CD4-positive, alpha-beta T cell (primary cell): ENCODE results near the gene BCL2. TPM values are rescaled to one million over a fixed set of nuclear protein-coding genes. Genes with fewer than 3 reads are reported as not detected.

Experiments
- ATAC-seq: fragments of 200-7000 bp; cut with Tn5 transposase; one replicate; pipeline ENCODE4 v1.10.0; 2022; ENCODE audit warnings: mild to moderate bottlenecking; ENCODE audit not compliant: poor library complexity
- CTCF ChIA-PET: fragments of 350-600 bp; sonication (Branson Sonifier 250); formaldehyde crosslinking; loops from one replicate; lab custom pipeline; 2021; ENCODE audit warnings: antibody characterized with exemption, inconsistent platforms; lab: Charles Lee
- POLR2A ChIA-PET: fragments of 350-600 bp; sonication (Branson Sonifier 250); formaldehyde crosslinking; loops from one replicate; lab custom pipeline; 2021; ENCODE audit warnings: antibody characterized with exemption, inconsistent platforms; lab: Charles Lee
- DNase-seq, 14 experiments: peaks; one replicate each; pipeline ENCODE4 v3.0.0-alpha.2; 2013 to 2020; ENCODE audit warnings: mixed read lengths in 2 of 14
- H3K27ac ChIP-seq, 2 donors: one replicate each; pipeline versions ENCODE4 v1.5.1 to v1.7.0; 2013; ENCODE audit warnings: low read length in 2 of 2, low read depth in 1 of 2, mild to moderate bottlenecking in 1 of 2
- H3K27me3 ChIP-seq, 2 experiments: 1 replicate in 1 of 2; 2 replicates in 1 of 2; pipeline versions ENCODE4 v1.6.1 to v1.7.0; 2013; ENCODE audit warnings: low read length in 2 of 2, control low read depth in 1 of 2, mild to moderate bottlenecking in 1 of 2, moderate library complexity in 1 of 2; ENCODE audit not compliant: insufficient read depth in 2 of 2, control insufficient read depth in 1 of 2
- H3K36me3 ChIP-seq: one replicate; pipeline ENCODE4 v1.6.1; 2013; ENCODE audit warnings: low read length, control low read depth; ENCODE audit not compliant: insufficient read depth
- H3K4me1 ChIP-seq: one replicate; pipeline ENCODE4 v1.6.1; 2013; ENCODE audit warnings: low read length, control low read depth; ENCODE audit not compliant: insufficient read depth
- H3K4me3 ChIP-seq: one replicate; pipeline ENCODE4 v1.5.1; 2013; ENCODE audit warnings: mild to moderate bottlenecking, low read length, moderate library complexity
- H3K9me3 ChIP-seq, 2 experiments: 1 replicate in 1 of 2; 2 replicates in 1 of 2; pipeline versions ENCODE4 v1.6.1 to v1.7.0; 2013; ENCODE audit warnings: low read length in 2 of 2, mild to moderate bottlenecking in 2 of 2, control low read depth in 1 of 2, moderate library complexity in 1 of 2; ENCODE audit not compliant: control insufficient read depth in 1 of 2, insufficient read depth in 1 of 2
- H3K27ac Mint-ChIP-seq: one replicate; pipeline ENCODE4 v1.8.0; 2020; ENCODE audit warnings: mixed read lengths
- H3K27me3 Mint-ChIP-seq: one replicate; pipeline ENCODE4 v1.8.0; 2021; ENCODE audit warnings: mixed read lengths
- H3K36me3 Mint-ChIP-seq: one replicate; pipeline ENCODE4 v1.8.0; 2021; ENCODE audit warnings: low read depth, mixed read lengths
- H3K4me1 Mint-ChIP-seq: one replicate; pipeline ENCODE4 v1.8.0; 2021; ENCODE audit warnings: low read depth, mixed read lengths
- H3K4me3 Mint-ChIP-seq: one replicate; pipeline ENCODE4 v1.8.0; 2020; ENCODE audit warnings: mild to moderate bottlenecking, mixed read lengths
- H3K9me3 Mint-ChIP-seq: one replicate; pipeline ENCODE4 v1.8.0; 2020; ENCODE audit warnings: mixed read lengths
- CTCF ChIP-seq: fragments of 200-600 bp; IDR thresholded peaks from one replicate; pipeline ENCODE4 v1.8.0; 2022; ENCODE audit warnings: antibody characterized with exemption, mild to moderate bottlenecking
- intact Hi-C, 2 experiments: fragments of 100-400 bp; cut with DNase I in 1 of 2; cut with micrococcal nuclease in 1 of 2; formaldehyde crosslinking; loops; one replicate each; pipeline versions ENCODE4 v1.15.1 to v1.9.0; 2023 to 2025; cut with DNase I, micrococcal nuclease
- total RNA-seq, 174 experiments: library from RNA in 2 of 174; stranded (reverse) in 2 of 174; gene quantifications; one replicate each; pipeline ENCODE4 v1.2.3 and lab custom pipeline; 2021 to 2026

BCL2 gene
- total RNA-seq, 2 experiments from 2014 or later: 40.1 to 40.3 TPM

GRCh38 chr18:63135101-63135500, 184.5 kb downstream of the BCL2 start:
- intact Hi-C loops: no loop called here
- H3K27me3 ChIP-seq: no peaks in the 10 kb centered on the region
- ATAC-seq (no peak), DNase-seq (no peak)
- no peak overlapping the region for H3K27ac ChIP-seq
- H3K4me1 ChIP-seq: peaks cover 49% of the 10 kb centered on the region
- Mint-ChIP-seq H3K9me3 (no peaks in the 10 kb centered on the region), H3K4me1 (peaks cover 69% of the 10 kb centered on the region), H3K27ac (peak overlapping the region; percentile 83), H3K36me3 (no peaks in the 10 kb centered on the region), H3K27me3 (no peaks in the 10 kb centered on the region), H3K4me3 (no peak overlapping the region)
- H3K4me3 ChIP-seq: no peak overlapping the region
- ChIA-PET CTCF (interaction anchor here (1.8 to 5.3 kb wide), 3 partner anchors 19 to 188 kb away, joined by 9 to 33 read pairs (median 16); partner anchors contain the start of gene BCL2), POLR2A (interaction anchor here (0.8 to 2.5 kb wide), 3 partner anchors 20 to 183 kb away, joined by 3 to 12 read pairs (median 3); no protein-coding TSS in a partner anchor)
- H3K9me3 ChIP-seq: no peaks in the 10 kb centered on the region
- no peak for TF ChIP-seq CTCF
- no peaks in the 10 kb centered on the region for H3K36me3 ChIP-seq

- DNase-seq (no peak), ATAC-seq (no peak)
- no peak overlapping the region for H3K4me3 Mint-ChIP-seq
- ChIA-PET CTCF (interaction anchor here (1.9 to 5.3 kb wide), 4 partner anchors 21 to 191 kb away, joined by 5 to 49 read pairs (median 24); partner anchors contain the start of gene BCL2), POLR2A (interaction anchor here (0.5 to 3.7 kb wide), 6 partner anchors 18 to 233 kb away, joined by 3 to 23 read pairs (median 4); no protein-coding TSS in a partner anchor)
- H3K27ac ChIP-seq: no peak overlapping the region
- H3K4me1 Mint-ChIP-seq: peaks cover 46% of the 10 kb centered on the region
- H3K27me3 Mint-ChIP-seq: no peaks in the 10 kb centered on the region
- TF ChIP-seq CTCF: no peak
- no peaks in the 10 kb centered on the region for H3K27me3 ChIP-seq
- H3K27ac Mint-ChIP-seq: peak overlapping the region; percentile 28
- peaks cover 31% of the 10 kb centered on the region for H3K4me1 ChIP-seq
- intact Hi-C loops: no loop called here
- no peak overlapping the region for H3K4me3 ChIP-seq
- peaks cover 2% of the 10 kb centered on the region for H3K36me3 Mint-ChIP-seq
- H3K9me3 Mint-ChIP-seq: no peaks in the 10 kb centered on the region
- H3K36me3 ChIP-seq: peaks cover 12% of the 10 kb centered on the region
- H3K9me3 ChIP-seq: no peaks in the 10 kb centered on the region
Measured at GRCh38 chr18:63132819-63133200, 186.8 kb downstream of the BCL2 start.

GRCh38 chr18:63131959-63132818, 187.4 kb downstream of the BCL2 start:
- peak in 2 of 14 experiments; percentile 30 to 32 for DNase-seq
- POLR2A ChIA-PET: interaction anchor here (0.5 to 3.7 kb wide), 12 partner anchors 12 to 234 kb away, joined by 3 to 23 read pairs (median 4); partner anchors contain the start of gene BCL2
- TF ChIP-seq CTCF: no peak

More at GRCh38 chr18:63131959-63132818, 187.4 kb downstream of the BCL2 start:
- H3K36me3 Mint-ChIP-seq: peaks cover 5% of the 10 kb centered on the region
- no peak overlapping the region for H3K27ac ChIP-seq
- CTCF ChIA-PET: interaction anchor here (0.7 to 5.3 kb wide), 7 partner anchors 22 to 191 kb away, joined by 3 to 49 read pairs (median 11); partner anchors contain the start of gene BCL2
- no peaks in the 10 kb centered on the region for H3K27me3 Mint-ChIP-seq
- H3K9me3 Mint-ChIP-seq: no peaks in the 10 kb centered on the region
- no peak overlapping the region for H3K4me3 Mint-ChIP-seq
- no peak overlapping the region for H3K4me3 ChIP-seq
- peaks cover 26% of the 10 kb centered on the region for H3K4me1 ChIP-seq
- no peaks in the 10 kb centered on the region for H3K27me3 ChIP-seq
- ATAC-seq: no peak
- H3K36me3 ChIP-seq: peaks cover 18% of the 10 kb centered on the region
- H3K9me3 ChIP-seq: no peaks in the 10 kb centered on the region
- intact Hi-C loops: loop anchor here (1.0 kb wide), 4 partner anchors 23 to 307 kb away; no protein-coding TSS in a partner anchor
- peaks cover 40% of the 10 kb centered on the region for H3K4me1 Mint-ChIP-seq
- peak overlapping the region; percentile 28 for H3K27ac Mint-ChIP-seq
